GM10266 (cell line): ENCODE measurements around the gene SH2B2.
"Not testable (repeated sequence)": the region's sequence is repeated elsewhere in the genome, so short reads cannot be mapped to it uniquely, and the experiment has no call there.

ENCODE experiments used
- DNase-seq: peaks from one replicate; pipeline ENCODE4 v3.0.0; 2012; ENCODE audit errors: extremely low spot score
- CTCF ChIP-seq: IDR thresholded peaks from 2 replicates; pipeline ENCODE4 v1.5.1; 2012; ENCODE audit warnings: mild to moderate bottlenecking, low read depth; ENCODE audit not compliant: control insufficient read depth, insufficient read depth; ENCODE audit errors: missing control alignments

The SH2B2 gene

GRCh38 chr7:102294589-102294988, 7.9 kb downstream of the SH2B2 start:
- TF ChIP-seq CTCF = no peak
- no peak for DNase-seq

GRCh38 chr7:102295346-102296178, 8.9 kb downstream of the SH2B2 start:
- no peak for TF ChIP-seq CTCF
- DNase-seq = no peak

GRCh38 chr7:102296179-102296438, 9.4 kb downstream of the SH2B2 start:
- no peak for DNase-seq
- TF ChIP-seq CTCF = no peak

- no peak for DNase-seq
- no peak for TF ChIP-seq CTCF
Observed at GRCh38 chr7:102296514-102296913, 9.8 kb downstream of the SH2B2 start.

- no peak for TF ChIP-seq CTCF
- no peak for DNase-seq
Observed at GRCh38 chr7:102297487-102298218, 11.0 kb downstream of the SH2B2 start.

GRCh38 chr7:102300643-102301221, 14.1 kb downstream of the SH2B2 start:
- DNase-seq = no peak
- TF ChIP-seq CTCF = no peak

- not testable (repeated sequence) for DNase-seq
Observed at GRCh38 chr7:102301367-102301766, 14.7 kb downstream of the SH2B2 start.

- TF ChIP-seq CTCF = no peak
- DNase-seq = no peak
Observed at GRCh38 chr7:102302025-102302424, 15.4 kb downstream of the SH2B2 start.
